ENCODE measurements around the gene DGKZ.

DGKZ gene

DNA sequence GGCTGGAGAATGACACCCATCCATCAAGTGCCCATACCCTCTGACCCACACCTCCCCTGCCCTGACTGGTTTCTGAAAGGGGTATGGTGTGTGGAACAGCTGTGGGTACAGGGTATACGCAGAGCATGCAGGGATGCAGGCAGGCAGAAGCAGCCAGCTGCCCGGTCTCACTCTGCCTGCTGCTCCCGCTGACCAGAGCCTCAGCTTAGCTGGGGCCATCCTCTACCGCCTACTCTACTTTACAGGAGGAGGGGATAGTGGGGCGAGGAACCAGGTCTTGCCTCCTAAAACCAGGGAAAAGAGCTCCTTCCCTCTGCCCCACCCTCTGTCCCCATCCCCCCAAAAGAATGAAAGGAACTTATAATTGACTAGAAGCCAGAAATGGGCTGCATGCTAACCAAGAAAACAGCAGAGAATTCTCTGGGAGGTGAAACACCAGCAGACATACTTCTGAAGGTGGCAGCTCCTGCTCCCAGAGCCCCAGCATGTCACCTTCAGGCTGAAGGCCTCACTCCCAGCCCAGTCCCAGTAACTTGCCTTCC, 57.3 kb downstream of the DGKZ start:
- intact Hi-C loops (cut with DNase I; ENCODE audit: low total_unique reads): no loop called here
- DNase-seq: no peak
- Histone ChIP-seq H3K4me3 (no peak overlapping the region), H3K27me3 (no peaks in the 10 kb centered on the region), H3K9me3 (no peaks in the 10 kb centered on the region), H3K36me3 (peaks cover 39 to 90% (median 62%) of the 10 kb centered on the region in 3 donors), H3K4me1 (peaks cover 0 to 7% (median 4%) of the 10 kb centered on the region in 4 donors), H3K27ac (no peak overlapping the region)
- TF ChIP-seq, protein P1, sequence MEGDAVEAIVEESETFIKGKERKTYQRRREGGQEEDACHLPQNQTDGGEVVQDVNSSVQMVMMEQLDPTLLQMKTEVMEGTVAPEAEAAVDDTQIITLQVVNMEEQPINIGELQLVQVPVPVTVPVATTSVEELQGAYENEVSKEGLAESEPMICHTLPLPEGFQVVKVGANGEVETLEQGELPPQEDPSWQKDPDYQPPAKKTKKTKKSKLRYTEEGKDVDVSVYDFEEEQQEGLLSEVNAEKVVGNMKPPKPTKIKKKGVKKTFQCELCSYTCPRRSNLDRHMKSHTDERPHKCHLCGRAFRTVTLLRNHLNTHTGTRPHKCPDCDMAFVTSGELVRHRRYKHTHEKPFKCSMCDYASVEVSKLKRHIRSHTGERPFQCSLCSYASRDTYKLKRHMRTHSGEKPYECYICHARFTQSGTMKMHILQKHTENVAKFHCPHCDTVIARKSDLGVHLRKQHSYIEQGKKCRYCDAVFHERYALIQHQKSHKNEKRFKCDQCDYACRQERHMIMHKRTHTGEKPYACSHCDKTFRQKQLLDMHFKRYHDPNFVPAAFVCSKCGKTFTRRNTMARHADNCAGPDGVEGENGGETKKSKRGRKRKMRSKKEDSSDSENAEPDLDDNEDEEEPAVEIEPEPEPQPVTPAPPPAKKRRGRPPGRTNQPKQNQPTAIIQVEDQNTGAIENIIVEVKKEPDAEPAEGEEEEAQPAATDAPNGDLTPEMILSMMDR (IDR thresholded peaks at IDR 0.05): no peak

DNA sequence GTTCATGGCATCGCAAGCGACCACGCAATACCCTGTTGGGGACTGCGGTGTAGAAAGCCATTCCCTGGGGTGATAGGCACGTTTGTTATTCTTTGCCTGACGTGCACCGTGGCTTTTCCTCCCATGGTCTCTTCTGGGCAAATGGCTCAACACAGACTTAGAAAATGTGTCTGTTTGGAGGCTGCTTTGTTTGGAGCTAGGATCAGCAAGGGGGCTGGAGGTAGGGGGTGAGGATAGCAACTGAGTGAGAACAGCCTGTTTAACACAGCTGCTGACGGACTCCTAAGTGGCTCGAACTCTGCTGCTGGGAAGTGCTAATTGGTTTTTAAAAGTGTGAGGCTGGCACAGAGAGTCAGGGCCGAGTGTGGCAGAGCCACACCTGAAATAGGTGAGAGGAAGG, 60.4 kb downstream of the DGKZ start:
- H3K9me3 ChIP-seq: no peaks in the 10 kb centered on the region
- DNase-seq: no peak
- no peaks in the 10 kb centered on the region for H3K27me3 ChIP-seq
- peaks cover 0 to 7% (median 4%) of the 10 kb centered on the region in 4 donors for H3K4me1 ChIP-seq
- H3K36me3 ChIP-seq: peaks cover 45 to 97% (median 73%) of the 10 kb centered on the region in 3 donors
- TF ChIP-seq, protein P1 (IDR thresholded peaks at IDR 0.05): no peak
- intact Hi-C loops (cut with DNase I; ENCODE audit: low total_unique reads): no loop called here
- H3K4me3 ChIP-seq: no peak overlapping the region
- no peak overlapping the region for H3K27ac ChIP-seq

DNA sequence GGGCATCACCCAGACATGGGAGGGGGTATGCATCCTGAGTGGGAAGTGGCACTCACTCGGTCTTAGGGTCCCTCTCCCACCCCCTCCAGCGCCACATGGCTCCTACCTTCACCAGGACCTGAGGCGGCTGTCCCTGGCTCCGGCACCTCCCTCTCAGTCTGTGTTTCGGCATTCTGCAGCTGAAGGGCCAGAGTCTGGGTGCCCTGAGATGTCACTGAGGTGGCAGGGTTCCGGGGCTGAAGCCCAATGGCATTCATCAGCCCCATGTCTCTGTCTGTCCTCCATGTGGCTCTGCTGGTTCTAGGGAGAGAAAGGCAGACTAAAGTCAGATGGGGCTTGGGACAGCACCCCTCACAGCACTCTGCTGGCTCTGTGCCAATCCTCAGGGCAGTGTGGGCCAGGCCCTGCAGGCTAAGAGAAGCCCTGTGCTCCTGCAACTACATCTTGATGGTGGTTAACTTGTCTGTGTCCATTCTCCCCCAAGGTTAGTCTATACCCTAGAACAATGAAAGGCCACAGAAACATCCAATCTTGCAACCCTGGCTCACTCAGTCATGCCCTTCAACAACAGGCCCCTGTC, 61.2 kb downstream of the DGKZ start:
- peaks cover 0 to 7% (median 4%) of the 10 kb centered on the region in 4 donors for H3K4me1 ChIP-seq
- DNase-seq: no peak
- no peaks in the 10 kb centered on the region for H3K27me3 ChIP-seq
- no peak overlapping the region for H3K4me3 ChIP-seq
- intact Hi-C loops (cut with DNase I; ENCODE audit: low total_unique reads): no loop called here
- H3K27ac ChIP-seq: no peak overlapping the region
- TF ChIP-seq, protein P1 (IDR thresholded peaks at IDR 0.05): no peak
- H3K9me3 ChIP-seq: no peaks in the 10 kb centered on the region
- peaks cover 47 to 97% (median 73%) of the 10 kb centered on the region in 3 donors for H3K36me3 ChIP-seq

DNA sequence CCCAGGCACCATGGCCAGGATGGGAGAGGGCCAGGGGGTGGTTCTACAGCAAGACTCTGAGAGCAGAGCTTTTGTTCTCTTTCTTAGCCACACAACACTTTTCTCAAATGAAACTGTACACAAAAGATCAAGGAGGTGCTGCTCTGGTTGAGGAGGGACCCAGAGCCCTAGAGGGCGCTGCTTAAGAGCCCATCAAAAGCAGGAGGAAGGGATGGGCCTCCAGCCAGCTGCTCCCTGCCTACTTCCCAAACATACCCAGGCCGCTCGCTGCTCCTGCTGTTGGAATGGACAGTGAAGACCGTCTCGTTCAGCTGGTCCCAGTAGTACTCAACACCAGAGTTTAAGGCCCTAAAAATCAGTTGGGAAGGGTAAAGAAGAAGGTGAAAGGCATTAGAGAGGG, 62.8 kb downstream of the DGKZ start:
- peaks cover 0 to 4% (median 2%) of the 10 kb centered on the region in 4 donors for H3K4me1 ChIP-seq
- no peak overlapping the region for H3K27ac ChIP-seq
- TF ChIP-seq, protein P1 (IDR thresholded peaks at IDR 0.05): no peak
- no peak overlapping the region for H3K4me3 ChIP-seq
- peaks cover 59 to 97% (median 73%) of the 10 kb centered on the region in 3 donors for H3K36me3 ChIP-seq
- intact Hi-C loops (cut with DNase I; ENCODE audit: low total_unique reads): no loop called here
- no peaks in the 10 kb centered on the region for H3K27me3 ChIP-seq
- DNase-seq: peak in 1 of 2 donors; percentile 53
- H3K9me3 ChIP-seq: no peaks in the 10 kb centered on the region

DNA sequence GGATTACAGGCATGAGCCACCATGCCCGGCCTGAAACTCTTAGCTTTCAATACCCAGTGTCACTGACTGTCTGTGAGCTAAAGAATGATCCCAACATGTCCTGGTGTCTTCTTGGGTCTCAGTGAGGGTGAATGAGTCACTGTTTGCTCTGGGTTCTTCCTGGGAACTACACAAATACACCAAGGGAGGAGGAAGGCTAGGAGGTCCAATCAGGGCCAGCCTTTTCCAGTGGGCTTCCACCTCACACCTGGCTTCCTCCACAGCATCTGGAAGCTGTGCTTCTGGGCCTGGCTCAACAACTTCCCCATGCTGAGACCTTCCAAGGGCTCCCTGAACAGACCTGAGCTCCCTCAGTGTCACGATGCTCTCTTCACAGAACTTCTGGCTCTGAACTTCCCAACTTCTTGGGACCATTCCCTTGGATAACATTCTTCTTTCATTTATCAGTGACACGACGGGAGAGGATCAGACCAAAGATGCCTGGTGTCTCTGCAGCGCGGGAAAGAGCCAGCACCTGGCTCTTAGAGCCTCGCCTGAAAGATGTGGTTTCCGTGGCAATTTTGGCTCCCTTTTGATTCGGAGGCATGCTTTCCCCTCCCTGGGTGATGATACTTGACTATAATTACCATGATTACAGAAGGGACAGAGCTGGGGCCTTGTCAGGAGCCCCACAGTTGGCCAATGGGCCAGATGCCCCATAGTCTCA, 66.7 kb downstream of the DGKZ start:
- no peaks in the 10 kb centered on the region for H3K4me1 ChIP-seq
- H3K27ac ChIP-seq: no peak overlapping the region
- no peaks in the 10 kb centered on the region for H3K27me3 ChIP-seq
- DNase-seq: no peak
- no peaks in the 10 kb centered on the region for H3K9me3 ChIP-seq
- intact Hi-C loops (cut with DNase I; ENCODE audit: low total_unique reads): no loop called here
- TF ChIP-seq, protein P1 (IDR thresholded peaks at IDR 0.05): no peak
- H3K36me3 ChIP-seq: peaks cover 47 to 86% (median 64%) of the 10 kb centered on the region in 3 donors
- H3K4me3 ChIP-seq: no peak overlapping the region
